HL-60/S4 treated with phorbol 12-myristate 13-acetate at 8.2 ng/mL for 4 days and 3 days (cell line): ENCODE measurements around the gene ARSI.

Source experiments
- in situ Hi-C: fragments of 300-500 bp; cut with MboI; formaldehyde crosslinking; loops from 2 replicates; pipeline ENCODE4 v1.15.0; 2022; ENCODE audit warnings: low sequenced_read_pairs

ARSI gene

DNA sequence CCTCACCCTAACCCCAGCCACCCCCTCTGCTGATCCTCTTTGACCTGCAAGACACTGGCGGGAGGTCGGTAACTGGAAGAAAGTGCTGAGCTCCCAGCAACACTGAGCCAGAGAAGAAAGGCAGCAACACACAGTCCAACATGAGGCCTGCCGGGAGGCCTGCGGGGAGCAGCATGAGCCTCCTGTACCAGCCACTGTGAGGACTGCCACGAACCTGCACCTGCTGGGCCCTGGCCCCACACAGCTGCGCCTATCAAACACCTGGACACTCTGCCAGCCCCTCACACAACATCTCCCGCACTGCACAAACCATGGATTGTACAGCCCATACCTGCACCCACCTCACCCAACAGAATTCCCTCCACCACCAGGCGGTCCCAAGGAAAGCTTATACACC is 31.4 kb downstream of the ARSI start:
- in situ Hi-C loops: no loop called here

GRCh38 chr5:150270541-150271295 is 32.0 kb downstream of the ARSI start:
- in situ Hi-C loops: no loop called here

DNA sequence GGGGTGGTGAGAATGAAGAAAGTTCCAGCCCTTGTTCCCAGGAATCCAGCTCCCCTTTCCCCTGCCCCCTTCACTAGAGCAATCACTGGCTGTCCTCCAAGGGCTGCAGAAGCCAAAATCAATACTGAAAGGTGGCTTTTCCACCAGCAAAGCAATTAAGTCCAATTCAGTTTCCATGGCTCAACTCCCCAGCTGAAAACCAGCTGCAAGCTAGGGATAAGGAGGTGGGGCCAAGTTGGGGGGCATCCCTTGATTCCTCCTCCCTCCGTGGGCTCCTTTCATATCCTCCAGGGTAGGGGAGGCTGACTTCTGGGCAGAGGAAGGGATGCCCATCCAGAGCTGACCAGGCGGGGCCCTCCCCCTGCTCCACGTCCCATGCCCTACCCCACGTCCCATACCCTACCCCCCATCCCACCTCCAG is 35.8 kb downstream of the ARSI start:
- in situ Hi-C loops: no loop called here

GRCh38 chr5:150265870-150266383 is 36.8 kb downstream of the ARSI start:
- in situ Hi-C loops: no loop called here

- in situ Hi-C loops: no loop called here
Observed at GRCh38 chr5:150264667-150265603, 37.8 kb downstream of the ARSI start.

GRCh38 chr5:150263801-150264621 is 38.7 kb downstream of the ARSI start:
- in situ Hi-C loops: no loop called here

DNA sequence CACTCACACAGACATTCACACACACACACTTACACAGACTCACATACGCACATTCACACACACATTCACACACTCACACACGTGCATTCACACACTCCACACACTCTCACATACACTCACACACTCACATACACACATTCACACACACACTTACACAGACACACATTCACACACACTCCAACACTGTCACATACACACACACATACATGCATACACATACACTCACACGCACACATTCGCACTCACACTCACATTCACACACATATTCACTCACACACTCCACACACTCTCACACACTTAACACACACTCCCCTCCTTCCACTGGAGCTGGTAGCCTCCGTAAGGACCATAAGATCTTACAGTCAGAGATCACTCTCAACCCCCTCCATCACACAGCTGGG is 39.3 kb downstream of the ARSI start:
- in situ Hi-C loops: no loop called here

DNA sequence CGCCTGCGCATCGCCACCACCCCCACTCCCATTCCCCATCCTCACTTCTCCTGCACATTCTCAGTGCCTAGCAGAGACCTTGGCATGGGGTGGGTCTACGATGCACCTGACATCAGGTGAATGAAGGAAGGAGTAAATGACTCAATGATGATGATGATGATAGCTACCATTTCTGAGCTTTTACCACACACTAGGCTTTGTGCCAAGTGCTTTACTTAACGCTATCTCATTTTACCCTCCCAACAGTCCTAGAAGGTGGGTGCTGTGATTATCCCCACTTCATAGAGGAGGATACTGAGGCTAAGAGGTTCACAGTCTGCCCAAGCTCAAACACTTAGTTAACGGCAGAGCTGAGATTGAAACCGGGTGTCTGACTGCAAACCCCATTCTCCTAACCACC is 40.2 kb downstream of the ARSI start:
- in situ Hi-C loops: no loop called here

DNA sequence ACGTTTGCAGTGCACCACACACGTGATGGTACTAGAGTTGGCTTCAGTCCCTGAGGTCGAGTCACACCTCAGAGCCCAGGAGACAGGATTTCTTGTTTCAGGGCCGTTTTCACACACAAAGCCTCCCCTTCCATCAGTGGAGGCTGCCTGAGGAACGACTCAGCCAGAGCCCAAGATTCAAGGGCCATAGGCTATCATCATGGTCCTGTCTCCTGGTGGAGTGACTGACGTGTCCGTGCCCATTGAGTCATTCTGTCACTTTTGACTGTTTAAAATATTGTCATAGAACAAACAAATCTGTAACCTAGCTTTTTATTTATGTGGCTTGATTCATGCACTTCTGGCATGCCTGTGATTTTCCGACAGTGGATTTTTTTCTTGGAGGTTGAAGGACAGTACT is 41.5 kb downstream of the ARSI start:
- in situ Hi-C loops: no loop called here

DNA sequence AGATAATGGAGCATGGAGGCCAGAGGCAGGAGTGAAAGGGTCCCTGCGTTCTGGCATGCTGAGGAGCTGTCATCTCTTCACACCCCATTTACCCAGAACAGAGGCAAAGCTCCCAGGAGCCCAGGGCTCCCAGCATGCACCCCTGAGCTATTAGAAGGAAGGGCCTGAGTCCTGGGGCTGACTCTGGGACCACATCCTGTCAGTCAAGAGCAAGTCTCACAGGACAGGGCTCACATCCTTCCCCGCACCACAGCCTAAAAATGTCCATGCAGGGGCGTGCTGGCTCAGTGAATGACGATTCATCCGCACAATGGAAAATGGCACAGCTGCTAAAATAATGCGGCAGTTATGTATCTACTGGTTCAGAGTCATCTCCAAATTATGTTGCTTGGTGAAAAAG is 44.6 kb downstream of the ARSI start:
- in situ Hi-C loops: no loop called here

GRCh38 chr5:150257424-150257823 is 45.3 kb downstream of the ARSI start:
- in situ Hi-C loops: no loop called here

GRCh38 chr5:150256410-150257064 is 46.2 kb downstream of the ARSI start:
- in situ Hi-C loops: no loop called here

DNA sequence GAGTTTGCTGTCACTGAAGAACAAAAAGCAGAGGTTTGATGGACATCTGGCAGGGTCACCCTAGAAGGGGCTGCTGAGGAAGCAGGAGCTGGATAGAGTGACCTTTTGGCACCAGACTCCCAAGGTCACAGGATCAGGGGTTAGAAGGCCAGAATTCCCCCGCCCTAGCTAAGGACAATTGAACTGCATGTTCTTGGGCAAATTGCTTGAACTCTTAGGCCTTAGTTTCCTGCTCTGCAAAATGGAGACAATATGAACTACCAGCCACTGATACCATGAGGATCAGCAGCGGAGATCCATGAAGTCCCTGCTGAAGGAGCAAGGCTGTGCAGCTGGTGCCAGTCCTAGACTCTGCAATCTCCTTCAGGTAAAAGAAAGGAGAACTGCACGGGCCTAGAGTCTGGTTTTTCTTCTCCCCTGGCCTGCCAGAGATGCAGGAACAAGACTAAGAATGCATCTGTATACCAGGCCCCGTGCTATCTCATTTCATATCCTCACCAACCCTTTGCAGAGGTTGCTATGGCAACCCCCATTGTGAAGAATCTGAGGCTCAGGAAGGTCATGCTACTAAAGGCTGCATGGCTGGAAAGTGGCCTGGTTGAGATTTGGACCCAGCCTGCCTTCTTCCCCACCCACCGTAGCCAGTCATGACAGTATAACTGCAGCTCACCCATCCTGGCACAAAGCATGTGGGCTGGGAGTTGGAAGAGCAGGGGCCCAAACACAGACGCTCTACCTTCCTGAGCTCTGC is 46.9 kb downstream of the ARSI start:
- in situ Hi-C loops: no loop called here

- in situ Hi-C loops: no loop called here
Observed at GRCh38 chr5:150254774-150255173, 47.9 kb downstream of the ARSI start.

DNA sequence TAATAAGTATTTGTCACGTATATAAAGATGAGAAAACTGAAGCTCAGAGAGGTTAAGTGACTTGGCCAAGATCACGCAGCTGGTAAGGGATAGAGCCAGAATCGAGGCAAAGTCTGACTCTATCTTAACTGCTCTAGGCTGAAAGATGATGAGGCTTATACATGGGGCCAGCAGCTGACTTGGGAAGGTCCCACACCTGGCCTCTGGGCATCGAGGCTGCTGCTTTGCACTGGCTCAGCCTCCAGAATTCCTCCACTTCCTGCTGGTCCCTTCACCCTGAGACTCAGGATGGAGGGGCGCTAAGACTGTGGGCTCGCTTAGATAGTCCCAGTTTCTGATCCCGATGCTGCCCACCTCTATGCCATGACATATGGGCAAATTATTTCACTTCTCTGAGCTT is 48.3 kb downstream of the ARSI start:
- in situ Hi-C loops: no loop called here

DNA sequence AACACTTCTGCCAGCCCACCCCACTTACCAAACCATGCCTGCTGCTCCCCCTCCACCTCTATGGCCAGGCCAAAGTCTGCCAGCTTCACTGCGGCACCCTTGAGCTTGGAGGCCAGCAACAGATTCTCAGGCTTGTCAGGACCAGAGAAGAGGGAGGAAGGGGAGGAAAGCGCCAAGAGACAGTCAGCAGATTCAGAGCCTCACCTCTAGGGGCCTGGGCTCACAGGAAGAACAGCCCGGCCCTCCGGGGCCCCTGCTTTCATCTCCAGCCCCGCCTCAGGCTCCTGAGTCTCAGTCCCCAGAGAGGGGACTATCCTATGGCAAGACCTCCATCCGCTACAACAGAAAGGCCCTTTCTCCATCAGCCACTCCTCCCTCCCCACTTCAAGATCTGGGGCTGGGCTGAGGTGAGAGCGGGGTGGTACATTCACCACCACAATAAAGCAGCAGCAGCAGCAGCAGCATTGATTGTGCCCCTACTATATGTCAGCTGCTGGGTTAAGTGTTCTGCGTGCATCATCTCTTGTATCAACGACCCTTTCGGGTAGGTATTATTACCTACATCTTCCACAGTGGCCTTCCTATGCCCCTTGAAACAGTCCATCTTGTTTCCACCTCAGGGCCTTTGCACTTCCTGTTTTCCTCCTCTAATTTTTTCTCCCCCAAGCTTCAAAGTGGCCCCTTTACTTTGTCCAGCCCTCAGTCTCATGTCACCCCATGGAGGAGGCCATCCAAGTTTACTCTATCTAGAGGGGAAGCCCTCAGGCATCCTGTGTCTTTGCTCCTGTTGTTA is 49.1 kb downstream of the ARSI start:
- in situ Hi-C loops: no loop called here

GRCh38 chr5:150252489-150252888 is 50.2 kb downstream of the ARSI start:
- in situ Hi-C loops: no loop called here

GRCh38 chr5:150251504-150251903 is 51.2 kb downstream of the ARSI start:
- in situ Hi-C loops: no loop called here

- in situ Hi-C loops: no loop called here
Observed at GRCh38 chr5:150249744-150250143, 53.0 kb downstream of the ARSI start.
